ENCODE measurements around the gene IWS1.

- TF ChIP-seq CTCF (conservative IDR thresholded peaks at IDR 0.05 in 1 of 2, IDR thresholded peaks at IDR 0.05 in 1 of 2; ENCODE audit: extremely low read depth in 1 of 2, insufficient read depth in 1 of 2, low read depth in 1 of 2, low read length in 2 of 2) (no peak), EZH2 (IDR thresholded peaks at IDR 0.05; ENCODE audit: borderline replicate concordance, low read length) (no peak)
These were observed 41.1 kb downstream of the IWS1 start for GRCh38 chr2:127485051-127485693.
